Activated CD8-positive, alpha-beta T cell treated with anti-CD3 and anti-CD28 coated beads, Interleukin-2, amount 10 ng/mL, durations not matched to agents 7 days and 5 days (primary cell): Measurements from ENCODE around the gene MKNK1. TPM values are rescaled to one million over a fixed set of nuclear protein-coding genes. Genes with fewer than 3 reads are reported as not detected.

Source experiments
- ATAC-seq: fragments of 150-1000 bp; cut with Tn5 transposase; one replicate; pipeline ENCODE4 v1.10.0; 2021; ENCODE audit warnings: moderate library complexity
- CTCF ChIA-PET: fragments of 350-600 bp; sonication (Branson Sonifier 250); formaldehyde crosslinking; loops from one replicate; lab custom pipeline; 2021; ENCODE audit warnings: antibody characterized with exemption; lab: Charles Lee
- POLR2A ChIA-PET: fragments of 350-600 bp; sonication (Branson Sonifier 250); formaldehyde crosslinking; loops from one replicate; lab custom pipeline; 2021; ENCODE audit warnings: antibody characterized with exemption; lab: Charles Lee
- DNase-seq: peaks from one replicate; pipeline ENCODE4 v3.0.0-alpha.2; 2020
- H3K27ac Mint-ChIP-seq: one replicate; pipeline ENCODE4 v1.8.0; 2021; ENCODE audit warnings: mild to moderate bottlenecking, mixed read lengths
- H3K27me3 Mint-ChIP-seq: one replicate; pipeline ENCODE4 v1.8.0; 2021; ENCODE audit warnings: low read depth, mixed read lengths
- H3K36me3 Mint-ChIP-seq: one replicate; pipeline ENCODE4 v1.8.0; 2021; ENCODE audit warnings: low read depth, mixed read lengths
- H3K4me1 Mint-ChIP-seq: one replicate; pipeline ENCODE4 v1.8.0; 2021; ENCODE audit warnings: low read depth, mixed read lengths
- H3K4me3 Mint-ChIP-seq: one replicate; pipeline ENCODE4 v1.8.0; 2021; ENCODE audit warnings: mild to moderate bottlenecking, mixed read lengths
- H3K9me3 Mint-ChIP-seq: one replicate; pipeline ENCODE4 v1.8.0; 2022; ENCODE audit warnings: mixed read lengths; ENCODE audit not compliant: insufficient read depth
- total RNA-seq, 2 experiments: library from RNA; stranded (reverse); gene quantifications; one replicate each; pipeline ENCODE4 v1.2.3, GENCODE V29; 2021

Gene MKNK1
- total RNA-seq, 2 experiments from 2014 or later, result 68.9 to 72.3 TPM

DNA sequence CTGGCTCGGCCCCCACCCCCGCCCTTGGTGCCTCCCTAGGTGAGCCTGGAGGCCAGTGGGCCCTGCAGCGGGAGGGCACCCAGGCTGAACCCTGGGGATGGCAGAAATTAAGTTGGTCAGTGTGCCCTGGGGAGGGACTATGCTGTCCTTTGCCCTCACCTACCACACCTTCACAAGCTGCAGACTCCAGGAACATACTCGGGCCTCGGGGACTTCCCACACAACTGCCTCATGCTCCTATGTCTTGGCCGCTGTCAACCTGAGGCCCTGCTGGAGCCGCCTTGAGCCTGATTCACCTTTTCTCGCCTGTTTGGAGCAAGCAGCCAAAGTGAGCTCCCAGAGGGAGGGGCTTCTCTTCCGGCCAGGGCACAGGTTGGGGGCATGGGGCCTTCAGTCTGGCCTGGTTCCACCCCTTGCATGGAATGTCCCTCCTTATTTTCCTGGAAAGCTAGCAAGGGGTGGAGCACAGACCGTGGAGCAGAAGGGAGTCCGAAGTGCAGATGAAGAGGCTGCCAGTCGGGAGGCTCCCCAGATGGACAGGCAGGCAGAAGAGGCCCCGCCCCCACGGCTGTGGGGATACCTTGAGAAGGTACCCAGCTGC is 77.3 kb downstream of the MKNK1 start:
- H3K4me1 Mint-ChIP-seq, result peaks cover 29% of the 10 kb centered on the region
- H3K27ac Mint-ChIP-seq, result no peak overlapping the region
- no peaks in the 10 kb centered on the region for H3K9me3 Mint-ChIP-seq
- ATAC-seq, result no peak
- no peaks in the 10 kb centered on the region for H3K36me3 Mint-ChIP-seq
- ChIA-PET CTCF (interaction anchor here (1.1 to 6.4 kb wide), 10 partner anchors 20 to 150 kb away, joined by 3 to 154 read pairs (median 9); partner anchors contain the start of gene DMBX1), POLR2A (no interaction called here)
- no peak for DNase-seq
- no peak overlapping the region for H3K4me3 Mint-ChIP-seq
- peaks cover 18% of the 10 kb centered on the region for H3K27me3 Mint-ChIP-seq

DNA sequence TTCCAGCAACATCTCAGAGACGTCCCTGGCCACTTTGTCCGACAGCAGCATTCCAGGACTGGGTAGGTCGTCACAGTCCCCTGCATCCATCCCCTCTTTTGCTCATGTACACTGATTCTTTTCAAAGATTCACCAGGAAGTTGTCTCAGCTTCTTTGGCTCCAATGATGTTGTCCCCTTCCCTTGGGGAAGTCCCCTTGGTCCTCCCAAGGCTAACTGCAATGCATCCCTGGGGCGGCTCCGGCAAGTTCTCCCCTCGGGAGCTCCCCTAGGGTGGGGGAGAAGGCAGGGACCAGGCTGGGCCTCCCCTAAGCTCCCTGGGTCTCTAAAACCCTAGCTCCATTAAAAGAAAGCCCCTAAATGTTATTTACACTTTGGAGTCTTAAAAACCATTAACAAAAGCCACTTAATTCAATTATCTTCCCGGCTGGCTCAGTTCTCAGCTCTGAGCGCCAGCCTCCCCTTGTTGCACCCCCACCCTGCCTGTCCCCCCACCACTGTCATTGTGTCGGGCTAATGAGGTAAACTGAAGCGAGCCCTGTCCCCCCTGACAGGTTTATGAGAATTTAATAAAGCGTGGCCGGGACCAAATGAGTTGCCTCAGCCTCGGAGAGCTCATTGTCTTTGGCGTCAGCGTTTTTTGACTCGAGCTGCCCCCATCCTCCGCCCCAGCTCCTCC is 77.9 kb downstream of the MKNK1 start:
- H3K36me3 Mint-ChIP-seq, result no peaks in the 10 kb centered on the region

GRCh38 chr1:46525253-46525983 is 78.7 kb downstream of the MKNK1 start:
- ATAC-seq, result no peak
- POLR2A ChIA-PET, result no interaction called here
- peaks cover 18% of the 10 kb centered on the region for H3K27me3 Mint-ChIP-seq

More for the DNA sequence above, 77.9 kb downstream of the MKNK1 start:
- DNase-seq, result no peak
- Mint-ChIP-seq H3K9me3 (no peaks in the 10 kb centered on the region), H3K27ac (no peak overlapping the region), H3K4me3 (no peak overlapping the region), H3K27me3 (peaks cover 18% of the 10 kb centered on the region), H3K4me1 (peaks cover 33% of the 10 kb centered on the region)
- no peak for ATAC-seq
- CTCF ChIA-PET, result interaction anchor here (1.0 to 6.4 kb wide), 10 partner anchors 19 to 199 kb away, joined by 3 to 154 read pairs (median 9); partner anchors contain the start of gene DMBX1
- POLR2A ChIA-PET, result no interaction called here

GRCh38 chr1:46524843-46525242 is 79.2 kb downstream of the MKNK1 start:
- no peaks in the 10 kb centered on the region for H3K9me3 Mint-ChIP-seq
- no peak overlapping the region for H3K27ac Mint-ChIP-seq

More at GRCh38 chr1:46525253-46525983, 78.7 kb downstream of the MKNK1 start:
- no peak for DNase-seq
- Mint-ChIP-seq H3K27ac (no peak overlapping the region), H3K4me3 (no peak overlapping the region), H3K9me3 (no peaks in the 10 kb centered on the region), H3K4me1 (peaks cover 36% of the 10 kb centered on the region), H3K36me3 (no peaks in the 10 kb centered on the region)
- CTCF ChIA-PET, result interaction anchor here (1.0 to 6.4 kb wide), 6 partner anchors 37 to 200 kb away, joined by 3 to 154 read pairs (median 24); partner anchors contain the start of gene DMBX1

DNA sequence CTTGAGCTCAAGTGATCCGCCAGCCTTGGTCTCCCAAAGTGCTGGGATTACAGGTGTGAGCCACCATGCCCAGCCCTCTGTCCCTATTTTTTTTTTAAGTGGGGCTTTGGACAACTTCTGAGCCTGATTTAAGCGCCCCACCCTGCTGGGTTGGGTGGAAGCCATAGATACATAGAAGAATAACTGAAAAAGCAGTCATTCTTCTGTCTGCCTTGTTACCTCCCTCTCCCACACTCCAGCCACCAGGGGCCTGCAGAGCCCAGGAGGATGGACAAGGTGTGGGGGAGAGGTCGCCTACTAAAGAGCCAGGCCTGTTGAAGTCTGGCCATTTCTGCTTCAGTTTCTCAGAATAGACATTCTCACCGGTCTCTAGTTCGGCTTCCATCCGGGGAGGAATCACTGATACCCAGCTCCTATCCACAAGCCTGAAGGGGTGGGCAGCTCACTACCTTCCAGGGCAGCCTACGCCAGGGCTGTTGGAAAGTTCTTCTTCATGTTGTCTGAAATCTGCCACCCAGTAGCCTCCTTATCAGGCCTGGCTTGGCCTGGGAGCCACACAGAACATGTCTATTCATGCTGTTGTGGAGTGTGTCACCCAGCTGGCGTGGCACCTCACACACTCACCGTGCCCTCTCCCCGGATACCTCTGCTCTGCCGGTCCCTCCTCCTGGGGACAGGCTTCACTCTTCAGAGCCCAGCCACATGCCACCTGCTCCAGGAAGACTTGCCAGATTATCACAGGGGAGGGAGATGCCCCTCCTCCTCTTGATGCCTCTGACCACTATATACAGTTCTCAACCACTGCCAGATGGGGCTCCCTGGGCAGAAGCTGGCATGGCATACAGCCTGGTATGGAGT is 80.3 kb downstream of the MKNK1 start:
- Mint-ChIP-seq H3K27ac (no peak overlapping the region), H3K36me3 (no peaks in the 10 kb centered on the region), H3K4me3 (no peak overlapping the region), H3K27me3 (peaks cover 15% of the 10 kb centered on the region), H3K9me3 (no peaks in the 10 kb centered on the region), H3K4me1 (peaks cover 28% of the 10 kb centered on the region)
- ChIA-PET CTCF (interaction anchor here (0.7 to 2.0 kb wide), 7 partner anchors 9 to 640 kb away, joined by 3 to 8 read pairs (median 4); no protein-coding TSS in a partner anchor), POLR2A (interaction anchor here (1.1 kb wide), 1 partner anchor 184 kb away, joined by 3 read pairs; no protein-coding TSS in a partner anchor)
- no peak for ATAC-seq
- no peak for DNase-seq

More at GRCh38 chr1:46524843-46525242, 79.2 kb downstream of the MKNK1 start:
- Mint-ChIP-seq H3K4me1 (peaks cover 36% of the 10 kb centered on the region), H3K4me3 (no peak overlapping the region), H3K27me3 (peaks cover 18% of the 10 kb centered on the region), H3K36me3 (no peaks in the 10 kb centered on the region)
- no peak for ATAC-seq
- POLR2A ChIA-PET, result no interaction called here
- CTCF ChIA-PET, result no interaction called here
- no peak for DNase-seq

GRCh38 chr1:46522969-46523320 is 81.1 kb downstream of the MKNK1 start:
- Mint-ChIP-seq H3K9me3 (no peaks in the 10 kb centered on the region), H3K36me3 (no peaks in the 10 kb centered on the region), H3K4me1 (peaks cover 20% of the 10 kb centered on the region), H3K27ac (no peak overlapping the region), H3K27me3 (peaks cover 19% of the 10 kb centered on the region), H3K4me3 (no peak overlapping the region)
- ChIA-PET CTCF (interaction anchor here (0.7 to 2.0 kb wide), 8 partner anchors 10 to 639 kb away, joined by 3 to 8 read pairs (median 4); no protein-coding TSS in a partner anchor), POLR2A (interaction anchor here (1.1 kb wide), 1 partner anchor 183 kb away, joined by 3 read pairs; no protein-coding TSS in a partner anchor)
- ATAC-seq (no peak), DNase-seq (no peak)

DNA sequence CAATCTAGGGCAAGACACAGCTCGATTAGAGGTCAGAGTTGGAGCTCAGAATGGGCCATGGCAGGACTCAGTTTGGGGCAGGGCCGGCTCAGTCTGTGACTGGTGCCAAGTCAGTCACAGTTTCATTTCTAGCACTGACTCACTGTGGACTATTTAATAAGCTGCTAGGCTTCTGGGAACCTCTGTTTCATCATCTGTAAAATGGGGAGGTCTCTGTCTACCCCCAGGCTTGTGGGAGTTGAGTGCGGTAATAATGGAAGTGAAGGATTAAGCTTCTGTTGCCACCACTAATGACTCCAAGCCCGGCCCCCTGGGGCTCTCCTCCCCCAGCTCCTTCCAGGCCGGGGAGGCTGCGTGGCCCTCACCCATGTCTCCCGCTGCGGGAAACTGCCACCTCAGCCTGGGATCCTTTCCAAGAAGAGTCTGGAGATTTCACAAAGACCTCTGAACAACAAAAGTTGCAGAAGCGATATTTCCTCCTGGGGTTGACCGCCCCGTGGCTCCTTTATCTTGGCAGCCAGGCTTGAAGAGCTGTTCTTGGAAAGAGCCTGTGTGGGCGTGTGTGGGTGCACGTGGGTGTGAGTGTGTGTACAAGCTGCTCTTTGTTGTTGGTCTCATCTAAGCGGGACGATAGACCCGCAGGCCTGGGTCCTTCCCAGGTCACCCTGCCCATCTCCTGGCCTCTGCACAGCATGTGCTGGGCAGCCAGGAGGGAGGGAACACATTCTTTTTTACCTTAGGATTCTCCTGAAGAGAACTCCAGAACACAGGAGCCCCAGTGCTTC is 81.7 kb downstream of the MKNK1 start:
- no peak overlapping the region for H3K27ac Mint-ChIP-seq
- ChIA-PET POLR2A (interaction anchor here (1.1 kb wide), 1 partner anchor 183 kb away, joined by 3 read pairs; no protein-coding TSS in a partner anchor), CTCF (interaction anchor here (0.7 to 2.0 kb wide), 11 partner anchors 11 to 639 kb away, joined by 3 to 8 read pairs (median 5); a partner anchor contains a TSS)
- DNase-seq (no peak), ATAC-seq (peak; percentile 52)
- H3K9me3 Mint-ChIP-seq, result no peaks in the 10 kb centered on the region
- no peak overlapping the region for H3K4me3 Mint-ChIP-seq
- H3K4me1 Mint-ChIP-seq, result peaks cover 19% of the 10 kb centered on the region
- H3K27me3 Mint-ChIP-seq, result peaks cover 18% of the 10 kb centered on the region
- H3K36me3 Mint-ChIP-seq, result no peaks in the 10 kb centered on the region

GRCh38 chr1:46521414-46521813 is 82.7 kb downstream of the MKNK1 start:
- H3K27ac Mint-ChIP-seq, result peak overlapping the region; percentile 43
- ATAC-seq (no peak), DNase-seq (no peak)
- H3K36me3 Mint-ChIP-seq, result no peaks in the 10 kb centered on the region
- H3K4me1 Mint-ChIP-seq, result peaks cover 19% of the 10 kb centered on the region
- ChIA-PET POLR2A (no interaction called here), CTCF (interaction anchor here (1.2 to 1.5 kb wide), 5 partner anchors 14 to 74 kb away, joined by 4 to 6 read pairs (median 5); a partner anchor contains a TSS)
- H3K27me3 Mint-ChIP-seq, result peaks cover 24% of the 10 kb centered on the region
- no peaks in the 10 kb centered on the region for H3K9me3 Mint-ChIP-seq
- no peak overlapping the region for H3K4me3 Mint-ChIP-seq

DNA sequence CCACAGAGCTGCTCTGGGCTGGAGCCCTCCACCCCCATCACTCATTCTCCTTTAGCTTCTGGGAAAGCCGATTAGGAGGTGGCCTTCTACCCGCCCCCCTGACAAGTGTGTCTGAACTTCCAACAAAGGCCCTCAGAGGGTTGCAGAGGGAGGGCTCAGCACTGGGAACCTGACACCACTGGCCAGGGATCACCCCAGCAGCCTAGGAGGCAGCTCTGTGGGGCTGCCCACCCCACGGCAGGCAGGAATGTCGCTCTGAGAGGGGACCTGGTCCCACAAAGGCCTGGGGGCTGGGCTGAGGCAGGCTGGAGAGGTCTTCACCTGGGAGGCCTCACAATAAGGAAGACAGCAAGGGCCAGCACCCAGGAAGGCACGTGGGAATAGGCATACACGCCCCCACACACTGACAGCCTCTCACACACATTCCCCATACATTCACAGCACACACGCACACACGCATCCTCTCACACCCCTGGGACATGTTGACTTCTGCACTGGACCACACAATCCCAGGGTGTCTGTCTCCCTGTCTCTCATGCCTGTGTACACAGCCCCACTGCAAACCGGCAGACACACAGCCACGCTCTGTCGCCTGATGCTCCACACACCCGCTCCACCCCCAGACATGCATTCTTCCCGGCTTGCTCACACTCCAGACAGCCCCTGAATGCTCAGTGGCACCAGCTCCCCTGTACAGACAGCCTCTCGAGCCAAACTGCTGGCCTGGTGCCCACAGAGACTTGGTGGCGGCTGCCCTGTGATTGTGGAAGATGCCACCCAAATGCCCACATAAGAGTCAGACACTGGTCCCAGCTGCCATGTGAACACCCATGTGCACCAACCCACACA is 83.8 kb downstream of the MKNK1 start:
- Mint-ChIP-seq H3K27me3 (peaks cover 28% of the 10 kb centered on the region), H3K36me3 (no peaks in the 10 kb centered on the region), H3K9me3 (no peaks in the 10 kb centered on the region), H3K4me1 (peaks cover 19% of the 10 kb centered on the region), H3K4me3 (no peak overlapping the region), H3K27ac (no peak overlapping the region)
- POLR2A ChIA-PET, result no interaction called here
- ATAC-seq (no peak), DNase-seq (no peak)
- CTCF ChIA-PET, result interaction anchor here (5.5 kb wide), 1 partner anchor 9 kb away, joined by 22 read pairs; no protein-coding TSS in a partner anchor
